GM12875 (cell line): ENCODE measurements around the gene SHROOM3.

Experiments
- H3K4me3 ChIP-seq: one replicate; pipeline ENCODE4 v1.5.1; 2011; ENCODE audit warnings: low read depth, low read length, control low read depth
- CTCF ChIP-seq: IDR thresholded peaks from 2 replicates; pipeline ENCODE4 v1.5.1; 2011; ENCODE audit warnings: low read depth, mild to moderate bottlenecking, control low read depth, inconsistent platforms, low read length, moderate library complexity, borderline replicate concordance; ENCODE audit not compliant: insufficient read depth

The SHROOM3 gene

GRCh38 chr4:76740866-76741662, 306.0 kb downstream of the SHROOM3 start:
- no peak for TF ChIP-seq CTCF
- no peak overlapping the region for H3K4me3 ChIP-seq

- TF ChIP-seq CTCF, result no peak
- no peak overlapping the region for H3K4me3 ChIP-seq
Measured at GRCh38 chr4:76741663-76742020, 306.6 kb downstream of the SHROOM3 start.

GRCh38 chr4:76744241-76744921, 309.4 kb downstream of the SHROOM3 start:
- no peak for TF ChIP-seq CTCF
- no peak overlapping the region for H3K4me3 ChIP-seq

- no peak overlapping the region for H3K4me3 ChIP-seq
- TF ChIP-seq CTCF, result no peak
Measured at GRCh38 chr4:76745240-76745639, 310.2 kb downstream of the SHROOM3 start.

- TF ChIP-seq CTCF, result no peak
- no peak overlapping the region for H3K4me3 ChIP-seq
Measured at GRCh38 chr4:76747563-76747962, 312.5 kb downstream of the SHROOM3 start.

- no peak overlapping the region for H3K4me3 ChIP-seq
- peak; percentile 42 for TF ChIP-seq CTCF
Measured at GRCh38 chr4:76748649-76749048, 313.6 kb downstream of the SHROOM3 start.

- TF ChIP-seq CTCF, result no peak
- H3K4me3 ChIP-seq, result no peak overlapping the region
Measured at GRCh38 chr4:76749355-76749754, 314.3 kb downstream of the SHROOM3 start.
